GM12878 (cell line): ENCODE results near the gene METTL23. TPM values are rescaled to one million over a fixed set of nuclear protein-coding genes. Genes with fewer than 3 reads are reported as not detected.

ENCODE experiments used
- ATF7 ChIP-seq: fragments of 450-650 bp; IDR thresholded peaks from 2 replicates; pipeline ENCODE4 v1.6.1; 2016; ENCODE audit warnings: low read depth, mild to moderate bottlenecking
- GABPA ChIP-seq: IDR thresholded peaks from 2 replicates; pipeline ENCODE4 v1.6.1; 2014; ENCODE audit warnings: antibody characterized with exemption, low read depth, mild to moderate bottlenecking, inconsistent platforms
- IKZF1 ChIP-seq: fragments of 450-650 bp; conservative IDR thresholded peaks from 2 replicates; pipeline ENCODE4 v1.6.1; 2017; ENCODE audit warnings: antibody characterized with exemption, mild to moderate bottlenecking
- KDM1A ChIP-seq: fragments of 200-600 bp; sonication (generic); IDR thresholded peaks from 2 replicates; pipeline ENCODE4 v1.6.1; 2016; ENCODE audit warnings: borderline replicate concordance
- LARP7 ChIP-seq: fragments of 450-650 bp; IDR thresholded peaks from 2 replicates; pipeline ENCODE4 v1.6.1; 2017; ENCODE audit warnings: mild to moderate bottlenecking
- MYB ChIP-seq: fragments of 150-350 bp; IDR thresholded peaks from 2 replicates; pipeline ENCODE4 v1.6.1; 2014; ENCODE audit warnings: mild to moderate bottlenecking, low read depth, low read length, borderline replicate concordance
- PML ChIP-seq: IDR thresholded peaks from 2 replicates; pipeline ENCODE4 v1.6.1; 2012; ENCODE audit warnings: low read length, inconsistent platforms
- RCOR1 ChIP-seq: conservative IDR thresholded peaks from 2 replicates; pipeline ENCODE4 v1.6.1; 2012; ENCODE audit warnings: low read depth, low read length, improper control_type of control experiment
- REST ChIP-seq: IDR thresholded peaks from 2 replicates; pipeline ENCODE4 v1.6.1; 2012; ENCODE audit warnings: mild to moderate bottlenecking, low read depth, low read length
- SKIL ChIP-seq: fragments of 450-650 bp; IDR thresholded peaks from 2 replicates; pipeline ENCODE4 v1.6.1; 2017; ENCODE audit warnings: mild to moderate bottlenecking, low read depth, inconsistent platforms; ENCODE audit not compliant: poor library complexity, severe bottlenecking
- SP1 ChIP-seq: IDR thresholded peaks from one replicate; pipeline ENCODE4 v1.6.1; 2011; ENCODE audit warnings: low read depth, low read length
- SRF ChIP-seq, 2 experiments: IDR thresholded peaks; 2 replicates each; pipeline ENCODE4 v1.6.1; 2011; ENCODE audit warnings: low read depth in 2 of 2, low read length in 2 of 2, mild to moderate bottlenecking in 1 of 2, moderate library complexity in 1 of 2
- USF1 ChIP-seq: IDR thresholded peaks from 2 replicates; pipeline ENCODE4 v1.6.1; 2011; ENCODE audit warnings: borderline replicate concordance, low read depth, mild to moderate bottlenecking, moderate library complexity, mixed read lengths, low read length; ENCODE audit not compliant: insufficient read depth; ENCODE audit errors: extremely low read length
- YBX1 ChIP-seq: fragments of 450-650 bp; IDR thresholded peaks from 2 replicates; pipeline ENCODE4 v1.6.1; 2016; ENCODE audit warnings: antibody characterized with exemption
- ZBTB4 ChIP-seq: fragments of 450-650 bp; formaldehyde crosslinking; IDR thresholded peaks from 2 replicates; pipeline ENCODE4 v1.4.0; 2022; ENCODE audit warnings: mild to moderate bottlenecking, moderate library complexity
- ZNF207 ChIP-seq: fragments of 450-650 bp; IDR thresholded peaks from 2 replicates; pipeline ENCODE4 v1.6.1; 2014; ENCODE audit warnings: antibody characterized with exemption, mild to moderate bottlenecking, borderline replicate concordance
- ZNF687 ChIP-seq: fragments of 450-650 bp; IDR thresholded peaks from 2 replicates; pipeline ENCODE4 v1.6.1; 2017; ENCODE audit warnings: mild to moderate bottlenecking, moderate library complexity
- polyA plus RNA-seq, 11 experiments: library from polyadenylated mRNA; depleted of rRNA in 4 of 11; unstranded in 6 of 11; stranded (reverse) in 5 of 11; fragments of >200 nt; fragmentation: Nextera tagmentation in 4 of 11; fragmentation: Illumina TruSeq in 1 of 11; extraction: Ambion mirVana in 4 of 11; extraction: Trizol in 1 of 11; gene quantifications; 1 replicate in 1 of 11; 2 replicates in 10 of 11; pipeline versions ENCODE4 v1.2.1 to v1.2.3, GENCODE V29; 2011 to 2016; ENCODE audit warnings: inconsistent platforms in 2 of 11, missing spikeins in 2 of 11, low read depth in 1 of 11
- total RNA-seq, 4 experiments: library from RNA; depleted of rRNA in 3 of 4; stranded (reverse); fragments of >200 nt in 3 of 4; fragmentation: Illumina TruSeq in 1 of 4; extraction: Trizol in 1 of 4; gene quantifications; 2 replicates each; pipeline versions ENCODE4 v1.2.1 to v1.2.3, GENCODE V29; 2013 to 2021

The METTL23 gene
- total and polyA plus RNA-seq, 10 of the 15 experiments (the other 5 are each of a cell fraction or from before 2014, with no cell fraction given): 25.6 to 61.5 (median 30.9) TPM

GRCh38 chr17:76783146-76783545 is 56.5 kb downstream of the METTL23 start (continued):
- TF ChIP-seq USF1 (no peak), YBX1 (no peak), IKZF1 (0 out of 2 replicates have a peak, but pooled peaks have one; percentile 24), SRF (IDR thresholded peaks at IDR 0.05; ENCODE audit: low read depth in 2 of 2, low read length in 2 of 2) (no peak), SP1 (no peak), GABPA (no peak), RCOR1 (no peak), ZNF687 (no peak), ZNF207 (no peak), SKIL (no peak), ATF7 (no peak), MYB (0 out of 2 replicates have a peak, but pooled peaks have one; percentile 19), LARP7 (no peak), REST (no peak), KDM1A (no peak), ZBTB4 (CRISPR knock-in tag) (no peak), PML (no peak)
